ENCODE measurements around the gene VSTM5.

DNA sequence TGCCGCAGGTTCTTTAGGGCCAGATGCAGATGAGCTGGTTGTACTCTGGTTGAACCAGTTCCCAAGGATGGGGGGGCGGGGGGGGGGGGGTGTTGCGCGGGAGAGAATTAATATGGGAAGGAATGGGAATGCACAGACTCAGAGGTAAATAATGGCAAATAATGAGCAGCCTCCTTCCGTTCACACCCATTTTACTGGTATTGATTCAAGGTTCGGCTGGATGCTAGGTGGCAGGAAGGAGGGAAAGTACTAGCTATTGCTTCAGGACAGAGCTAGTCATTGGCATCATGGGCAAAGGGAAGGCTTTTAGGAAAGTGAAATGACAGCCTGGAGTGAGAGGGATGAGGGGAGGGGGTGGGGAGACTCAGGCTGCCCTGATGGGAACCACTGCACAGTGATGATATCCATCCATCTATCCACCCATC is at the start of gene VSTM5:
- TF ChIP-seq, protein P1, sequence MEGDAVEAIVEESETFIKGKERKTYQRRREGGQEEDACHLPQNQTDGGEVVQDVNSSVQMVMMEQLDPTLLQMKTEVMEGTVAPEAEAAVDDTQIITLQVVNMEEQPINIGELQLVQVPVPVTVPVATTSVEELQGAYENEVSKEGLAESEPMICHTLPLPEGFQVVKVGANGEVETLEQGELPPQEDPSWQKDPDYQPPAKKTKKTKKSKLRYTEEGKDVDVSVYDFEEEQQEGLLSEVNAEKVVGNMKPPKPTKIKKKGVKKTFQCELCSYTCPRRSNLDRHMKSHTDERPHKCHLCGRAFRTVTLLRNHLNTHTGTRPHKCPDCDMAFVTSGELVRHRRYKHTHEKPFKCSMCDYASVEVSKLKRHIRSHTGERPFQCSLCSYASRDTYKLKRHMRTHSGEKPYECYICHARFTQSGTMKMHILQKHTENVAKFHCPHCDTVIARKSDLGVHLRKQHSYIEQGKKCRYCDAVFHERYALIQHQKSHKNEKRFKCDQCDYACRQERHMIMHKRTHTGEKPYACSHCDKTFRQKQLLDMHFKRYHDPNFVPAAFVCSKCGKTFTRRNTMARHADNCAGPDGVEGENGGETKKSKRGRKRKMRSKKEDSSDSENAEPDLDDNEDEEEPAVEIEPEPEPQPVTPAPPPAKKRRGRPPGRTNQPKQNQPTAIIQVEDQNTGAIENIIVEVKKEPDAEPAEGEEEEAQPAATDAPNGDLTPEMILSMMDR (IDR thresholded peaks at IDR 0.05; ENCODE audit: low read depth, low read length, poor library complexity, severe bottlenecking) = no peak
- no peak for TF ChIP-seq EZH2phosphoT487 (IDR thresholded peaks at IDR 0.05; ENCODE audit: borderline replicate concordance, low read length)

All from DOHH2 (cell line).